Karpas-422 (cell line): Measurements from ENCODE around the gene KANSL1. TPM values are rescaled to one million over a fixed set of nuclear protein-coding genes. Genes with fewer than 3 reads are reported as not detected.
"Not testable (repeated sequence)": the region's sequence is repeated elsewhere in the genome, so short reads cannot be mapped to it uniquely, and the experiment has no call there.

Experiments
- DNase-seq: peaks from one replicate; pipeline ENCODE4 v3.0.0-alpha.2; 2015
- H2AFZ ChIP-seq: fragments of 200-600 bp; sonication (generic); 2 replicates; pipeline ENCODE4 v1.6.1; 2014; ENCODE audit warnings: antibody characterized with exemption, low read length, mixed read lengths
- H3K27ac ChIP-seq: fragments of 200-600 bp; sonication (generic); 2 replicates; pipeline ENCODE4 v1.5.1; 2014; ENCODE audit warnings: mild to moderate bottlenecking, low read length, moderate library complexity
- H3K27me3 ChIP-seq: fragments of 200-600 bp; sonication (generic); 2 replicates; pipeline ENCODE4 v1.6.1; 2014; ENCODE audit warnings: low read length, mixed read lengths
- H3K36me3 ChIP-seq: fragments of 200-600 bp; sonication (generic); 2 replicates; pipeline ENCODE4 v1.6.1; 2014; ENCODE audit warnings: low read length, mixed read lengths; ENCODE audit not compliant: insufficient read depth
- H3K4me1 ChIP-seq: fragments of 200-600 bp; sonication (generic); 2 replicates; pipeline ENCODE4 v1.6.1; 2014; ENCODE audit warnings: mild to moderate bottlenecking, low read length, mixed read lengths
- H3K4me2 ChIP-seq: fragments of 200-600 bp; sonication (generic); 2 replicates; pipeline ENCODE4 v1.6.1; 2014; ENCODE audit warnings: low read length, low read depth, mild to moderate bottlenecking; ENCODE audit not compliant: poor library complexity, severe bottlenecking
- H3K4me3 ChIP-seq: fragments of 200-600 bp; sonication (generic); 2 replicates; pipeline ENCODE4 v1.5.1; 2014; ENCODE audit warnings: mild to moderate bottlenecking, antibody characterized with exemption, low read length, mixed read lengths
- H3K79me2 ChIP-seq: fragments of 200-600 bp; sonication (generic); 2 replicates; pipeline ENCODE4 v1.6.1; 2014; ENCODE audit warnings: mild to moderate bottlenecking, low read length, mixed read lengths
- H3K9ac ChIP-seq: fragments of 200-600 bp; sonication (generic); 2 replicates; pipeline ENCODE4 v1.6.0; 2014; ENCODE audit warnings: low read length
- H3K9me2 ChIP-seq: fragments of 200-600 bp; sonication (generic), shearing (Covaris generic); replicated peaks from 2 replicates; pipeline ENCODE4 v1.6.0; 2014; ENCODE audit warnings: mild to moderate bottlenecking, low read length, moderate library complexity; ENCODE audit not compliant: insufficient read depth
- H3K9me3 ChIP-seq: fragments of 300-700, 200-600 bp; sonication (generic); 2 replicates; pipeline ENCODE4 v1.6.1; 2014; ENCODE audit warnings: low read length, mixed read lengths
- H4K20me1 ChIP-seq: fragments of 200-600 bp; sonication (generic); 2 replicates; pipeline ENCODE4 v1.6.1; 2014; ENCODE audit warnings: mild to moderate bottlenecking, antibody characterized with exemption, low read length, low read depth; ENCODE audit not compliant: insufficient read depth
- total RNA-seq: library from RNA; depleted of rRNA; stranded (reverse); fragments of >200 nt; shearing (Covaris generic); gene quantifications from 2 replicates; pipeline ENCODE4 v1.2.3, GENCODE V29; 2014; ENCODE audit warnings: low replicate concordance

Gene KANSL1
- total RNA-seq, 1 experiment from 2014 or later = 127 TPM

DNA sequence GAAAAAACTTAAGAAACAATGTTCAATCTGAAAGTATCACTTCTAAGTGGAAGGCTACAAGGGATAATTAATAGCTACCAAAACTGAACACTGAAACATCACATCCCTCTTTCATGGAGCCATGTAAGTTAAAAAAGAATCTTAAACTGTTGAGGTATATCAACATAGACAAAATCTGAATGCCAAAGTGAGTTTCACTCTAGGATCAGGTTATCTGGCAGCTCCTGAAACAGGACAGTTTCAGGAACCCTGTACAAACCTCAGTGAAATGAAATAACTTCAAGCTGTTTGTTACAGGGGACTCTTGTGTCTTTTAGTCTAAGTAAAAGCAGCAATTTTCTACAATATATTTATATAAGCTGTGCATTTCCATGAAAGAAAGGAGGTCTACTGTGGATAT lies 73.2 kb downstream of the KANSL1 start:
- Histone ChIP-seq H2AFZ (no peak overlapping the region), H3K79me2 (peaks cover 99% of the 10 kb centered on the region), H3K9ac (no peak overlapping the region), H4K20me1 (peaks cover 62% of the 10 kb centered on the region), H3K9me3 (no peaks in the 10 kb centered on the region), H3K4me3 (no peak overlapping the region), H3K27me3 (no peaks in the 10 kb centered on the region), H3K4me1 (peaks cover 90% of the 10 kb centered on the region), H3K4me2 (no peak overlapping the region), H3K36me3 (no peaks in the 10 kb centered on the region; the same call in 1 of the 2 replicates), H3K9me2 (no peaks in the 10 kb centered on the region), H3K27ac (peak overlapping the region; percentile 36)
- no peak for DNase-seq

DNA sequence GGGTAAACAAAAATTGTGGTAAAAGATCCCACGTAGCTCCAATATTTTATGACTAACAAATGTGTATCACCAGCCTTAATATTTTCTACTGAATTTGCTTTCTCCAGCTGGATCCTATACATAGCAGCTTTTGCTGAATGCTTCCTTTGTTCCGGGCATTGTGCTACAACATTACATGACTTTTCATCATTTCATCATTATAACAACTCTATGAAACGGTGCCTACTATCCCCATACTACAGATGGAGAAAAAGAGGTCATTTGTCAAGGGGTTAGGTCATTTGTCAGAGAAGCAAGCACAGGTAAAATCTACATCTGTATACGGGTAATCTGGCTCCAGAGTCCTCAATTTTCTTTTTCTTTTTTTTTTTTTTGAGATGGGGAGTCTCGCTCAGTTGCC lies 74.3 kb downstream of the KANSL1 start:
- no peak overlapping the region for H2AFZ ChIP-seq
- H3K79me2 ChIP-seq = peaks cover 100% of the 10 kb centered on the region
- no peaks in the 10 kb centered on the region for H3K9me3 ChIP-seq
- peaks cover 89% of the 10 kb centered on the region for H3K4me1 ChIP-seq
- DNase-seq = no peak
- no peak overlapping the region for H3K4me3 ChIP-seq
- H3K9ac ChIP-seq = no peak overlapping the region
- H4K20me1 ChIP-seq = peaks cover 62% of the 10 kb centered on the region
- H3K4me2 ChIP-seq = no peak overlapping the region
- no peaks in the 10 kb centered on the region for H3K9me2 ChIP-seq
- H3K27me3 ChIP-seq = no peaks in the 10 kb centered on the region
- no peaks in the 10 kb centered on the region for H3K36me3 ChIP-seq
- peak overlapping the region; percentile 4 for H3K27ac ChIP-seq

DNA sequence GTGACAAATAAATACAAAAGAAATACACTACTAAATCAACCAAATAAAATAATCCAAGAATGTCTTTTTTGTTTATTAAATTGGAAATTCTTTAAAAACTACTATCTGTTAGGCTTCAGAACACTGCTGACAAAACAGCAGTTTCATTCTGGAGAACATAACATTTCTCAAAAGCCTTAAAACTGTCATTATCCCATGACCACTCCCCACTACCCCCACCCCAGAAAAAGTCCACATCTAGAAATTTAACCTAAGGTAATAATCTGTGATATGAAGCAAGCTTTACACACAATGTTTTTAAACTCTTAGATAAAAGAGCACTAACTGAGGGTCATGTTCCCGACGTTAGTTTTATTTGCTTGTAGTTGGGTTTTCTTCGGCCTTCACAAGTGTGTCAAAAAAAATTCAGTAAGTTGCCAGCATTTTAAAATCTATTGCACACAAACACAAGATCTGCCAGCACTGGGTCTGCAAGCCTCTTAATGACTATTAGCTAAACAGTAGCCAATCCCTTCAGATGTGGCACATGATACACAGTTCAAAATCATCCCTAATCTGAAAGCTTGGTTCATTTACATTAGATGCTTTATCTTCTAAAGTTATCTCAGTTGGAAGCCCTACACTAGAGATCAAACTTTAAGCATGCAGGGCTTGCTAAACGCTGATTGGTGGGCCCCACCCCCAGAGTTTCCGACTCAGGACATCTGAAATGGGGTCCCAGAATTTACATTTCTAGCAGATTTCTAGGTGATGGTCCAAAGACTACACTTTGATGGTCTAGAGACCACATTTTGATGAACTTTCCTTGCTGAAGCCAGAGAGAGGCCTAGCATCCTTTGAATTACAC lies 75.2 kb downstream of the KANSL1 start:
- Histone ChIP-seq H3K4me2 (no peak overlapping the region), H3K27me3 (no peaks in the 10 kb centered on the region), H3K9me2 (no peaks in the 10 kb centered on the region), H4K20me1 (peaks cover 62% of the 10 kb centered on the region), H3K4me1 (peaks cover 89% of the 10 kb centered on the region), H3K36me3 (no peaks in the 10 kb centered on the region), H3K9ac (no peak overlapping the region), H3K4me3 (no peak overlapping the region), H3K27ac (peak overlapping the region; percentile 4), H2AFZ (no peak overlapping the region), H3K9me3 (no peaks in the 10 kb centered on the region), H3K79me2 (peaks cover 100% of the 10 kb centered on the region)
- no peak for DNase-seq

DNA sequence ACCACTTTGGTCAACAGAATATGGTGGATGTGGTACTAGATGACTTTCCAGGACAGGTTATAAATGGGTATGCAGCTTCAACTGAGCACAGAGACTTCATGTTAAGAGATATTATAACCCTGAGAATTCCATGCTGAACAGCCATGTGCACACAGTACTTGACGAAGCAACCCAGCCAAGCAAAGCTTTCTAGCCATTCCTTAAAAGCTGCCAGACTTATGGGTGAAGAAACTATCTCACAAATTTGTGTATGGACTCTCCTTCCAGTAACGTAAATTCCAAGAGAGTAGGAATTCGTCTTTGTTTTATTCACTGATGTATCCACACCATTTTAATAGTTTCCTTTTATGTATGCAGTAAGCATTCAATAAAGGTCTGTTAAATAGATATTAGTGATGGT lies 76.1 kb downstream of the KANSL1 start:
- Histone ChIP-seq H3K9ac (no peak overlapping the region), H2AFZ (no peak overlapping the region), H3K4me1 (peaks cover 87% of the 10 kb centered on the region), H3K9me3 (no peaks in the 10 kb centered on the region), H3K27me3 (no peaks in the 10 kb centered on the region), H3K4me2 (no peak overlapping the region), H3K9me2 (no peaks in the 10 kb centered on the region), H3K27ac (0 out of 2 replicates have a peak overlapping the region, but pooled peaks have one; percentile 3), H3K79me2 (peaks cover 100% of the 10 kb centered on the region), H4K20me1 (peaks cover 53% of the 10 kb centered on the region), H3K4me3 (no peak overlapping the region), H3K36me3 (no peaks in the 10 kb centered on the region)
- DNase-seq = no peak

DNA sequence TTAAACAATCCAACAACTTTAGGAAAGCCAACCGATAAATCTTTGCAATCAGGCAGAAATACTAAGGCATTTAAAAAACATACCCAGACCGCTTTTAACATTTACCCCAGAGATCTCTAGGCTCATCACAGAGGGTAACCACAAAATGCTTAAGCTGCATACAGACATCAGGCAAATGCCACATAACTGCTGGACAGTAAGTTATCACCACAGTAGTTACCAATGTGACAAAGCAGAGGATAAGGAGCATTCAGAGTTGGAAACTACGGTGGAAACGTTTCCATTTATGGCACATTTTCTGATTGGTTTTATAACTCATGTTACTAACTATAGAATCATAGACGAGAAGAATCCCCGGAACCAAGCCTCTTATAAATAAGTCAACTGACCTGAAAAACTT lies 77.5 kb downstream of the KANSL1 start:
- no peak for DNase-seq
- peaks cover 100% of the 10 kb centered on the region for H3K79me2 ChIP-seq
- no peak overlapping the region for H2AFZ ChIP-seq
- H3K9me3 ChIP-seq = no peaks in the 10 kb centered on the region
- no peaks in the 10 kb centered on the region for H3K36me3 ChIP-seq
- no peak overlapping the region for H3K9ac ChIP-seq
- H3K9me2 ChIP-seq = no peaks in the 10 kb centered on the region
- peaks cover 87% of the 10 kb centered on the region for H3K4me1 ChIP-seq
- H4K20me1 ChIP-seq = peaks cover 46% of the 10 kb centered on the region
- no peak overlapping the region for H3K4me3 ChIP-seq
- H3K4me2 ChIP-seq = no peak overlapping the region
- H3K27me3 ChIP-seq = no peaks in the 10 kb centered on the region
- H3K27ac ChIP-seq = 0 out of 2 replicates have a peak overlapping the region, but pooled peaks have one; percentile 21

DNA sequence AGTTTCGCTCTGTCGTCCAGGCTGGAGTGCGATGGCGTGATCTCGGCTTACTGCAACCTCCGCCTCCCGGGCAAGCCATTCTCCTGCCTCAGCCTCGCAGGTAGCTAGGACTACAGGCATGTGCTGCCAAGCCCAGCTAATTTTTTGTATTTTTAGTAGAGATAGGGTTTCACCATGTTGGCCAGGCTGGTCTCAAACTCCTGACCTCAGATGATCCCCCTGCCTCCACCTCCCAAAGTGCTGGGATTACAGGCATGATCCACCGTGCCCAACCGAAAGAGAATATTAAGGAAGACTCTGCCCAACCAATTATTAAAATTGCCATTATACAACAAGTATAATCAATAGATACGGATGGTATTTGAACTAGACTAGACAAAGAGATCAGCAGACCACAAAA lies 82.0 kb downstream of the KANSL1 start:
- H3K9ac ChIP-seq, H3K27me3 ChIP-seq, H3K36me3 ChIP-seq, H3K9me3 ChIP-seq, DNase-seq, H3K4me3 ChIP-seq, H2AFZ ChIP-seq, H3K9me2 ChIP-seq: not testable (repeated sequence)
- Histone ChIP-seq H3K4me1 (peaks cover 73% of the 10 kb centered on the region), H4K20me1 (peaks cover 62% of the 10 kb centered on the region), H3K79me2 (peaks cover 100% of the 10 kb centered on the region), H3K27ac (peak overlapping the region; percentile 73), H3K4me2 (peak overlapping the region; percentile 47)

DNA sequence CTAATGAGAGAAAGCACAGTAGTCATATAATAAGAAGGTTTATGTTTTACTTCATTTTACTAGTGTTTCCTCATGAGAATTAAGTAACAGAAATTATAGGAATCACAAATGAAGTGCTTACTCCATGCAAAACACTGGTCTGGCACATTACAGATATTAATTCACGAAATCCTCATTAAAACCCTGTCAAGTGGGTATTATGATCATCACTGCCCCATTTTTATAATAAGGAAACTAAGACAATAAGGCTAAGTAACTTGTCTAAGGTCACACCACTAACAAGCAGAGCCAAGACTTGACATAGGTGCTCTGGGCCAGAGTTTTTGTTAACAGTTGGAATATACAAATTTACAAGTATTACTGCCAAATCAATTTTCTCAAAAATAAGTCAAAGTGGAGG lies 83.0 kb downstream of the KANSL1 start:
- DNase-seq = no peak
- peaks cover 63% of the 10 kb centered on the region for H3K4me1 ChIP-seq
- 0 out of 2 replicates have a peak, but pooled peaks cover 5% of the 10 kb centered on the region for H3K36me3 ChIP-seq
- peaks cover 100% of the 10 kb centered on the region for H3K79me2 ChIP-seq
- H3K9me2 ChIP-seq = no peaks in the 10 kb centered on the region
- H4K20me1 ChIP-seq = peaks cover 61% of the 10 kb centered on the region
- H3K9me3 ChIP-seq = no peaks in the 10 kb centered on the region
- H3K27ac ChIP-seq = peak overlapping the region; percentile 73
- H3K9ac ChIP-seq = 0 out of 2 replicates have a peak overlapping the region, but pooled peaks have one; percentile 4
- no peaks in the 10 kb centered on the region for H3K27me3 ChIP-seq
- no peak overlapping the region for H2AFZ ChIP-seq
- no peak overlapping the region for H3K4me3 ChIP-seq
- H3K4me2 ChIP-seq = peak overlapping the region; percentile 47

DNA sequence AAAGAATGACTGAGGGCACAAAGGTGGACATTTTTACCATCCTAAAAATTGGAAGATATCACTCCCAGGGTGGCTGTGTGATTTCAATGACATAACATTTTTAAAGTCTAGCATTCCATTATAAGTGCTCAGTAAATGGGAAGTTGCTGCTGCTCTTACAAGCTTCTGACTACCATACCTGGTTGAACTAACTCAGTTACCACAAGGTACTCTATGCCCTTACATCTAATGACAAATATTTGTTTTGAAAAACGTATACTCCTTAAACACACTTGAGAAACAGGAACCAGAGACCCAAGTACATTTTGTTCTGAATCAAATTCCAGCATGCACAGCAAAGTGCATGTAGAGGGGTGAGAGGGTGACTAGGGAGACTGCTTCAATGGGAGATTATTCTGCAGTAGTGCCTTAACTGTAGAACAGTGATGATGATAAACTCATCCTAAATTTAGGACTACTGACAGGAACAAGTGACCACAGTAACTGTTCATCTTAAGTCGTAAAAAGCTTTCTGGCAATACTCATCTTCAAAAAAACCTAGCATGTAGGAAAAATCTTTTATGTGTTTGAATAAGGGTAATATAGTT lies 83.5 kb downstream of the KANSL1 start:
- peak overlapping the region; percentile 47 for H3K4me2 ChIP-seq
- peaks cover 100% of the 10 kb centered on the region for H3K79me2 ChIP-seq
- no peaks in the 10 kb centered on the region for H3K9me3 ChIP-seq
- H2AFZ ChIP-seq = no peak overlapping the region
- H3K27ac ChIP-seq = peak overlapping the region; percentile 73
- no peaks in the 10 kb centered on the region for H3K27me3 ChIP-seq
- no peak overlapping the region for H3K4me3 ChIP-seq
- no peak for DNase-seq
- peaks cover 63% of the 10 kb centered on the region for H4K20me1 ChIP-seq
- peaks cover 60% of the 10 kb centered on the region for H3K4me1 ChIP-seq
- H3K36me3 ChIP-seq = 0 out of 2 replicates have a peak, but pooled peaks cover 5% of the 10 kb centered on the region
- H3K9me2 ChIP-seq = no peaks in the 10 kb centered on the region
- no peak overlapping the region for H3K9ac ChIP-seq
